ENCODE measurements around the gene ADGRG1. TPM values are rescaled to one million over a fixed set of nuclear protein-coding genes. Genes with fewer than 3 reads are reported as not detected.

ADGRG1 gene
- total RNA-seq, 1 donor from 2014 or later: 21.8 TPM

DNA sequence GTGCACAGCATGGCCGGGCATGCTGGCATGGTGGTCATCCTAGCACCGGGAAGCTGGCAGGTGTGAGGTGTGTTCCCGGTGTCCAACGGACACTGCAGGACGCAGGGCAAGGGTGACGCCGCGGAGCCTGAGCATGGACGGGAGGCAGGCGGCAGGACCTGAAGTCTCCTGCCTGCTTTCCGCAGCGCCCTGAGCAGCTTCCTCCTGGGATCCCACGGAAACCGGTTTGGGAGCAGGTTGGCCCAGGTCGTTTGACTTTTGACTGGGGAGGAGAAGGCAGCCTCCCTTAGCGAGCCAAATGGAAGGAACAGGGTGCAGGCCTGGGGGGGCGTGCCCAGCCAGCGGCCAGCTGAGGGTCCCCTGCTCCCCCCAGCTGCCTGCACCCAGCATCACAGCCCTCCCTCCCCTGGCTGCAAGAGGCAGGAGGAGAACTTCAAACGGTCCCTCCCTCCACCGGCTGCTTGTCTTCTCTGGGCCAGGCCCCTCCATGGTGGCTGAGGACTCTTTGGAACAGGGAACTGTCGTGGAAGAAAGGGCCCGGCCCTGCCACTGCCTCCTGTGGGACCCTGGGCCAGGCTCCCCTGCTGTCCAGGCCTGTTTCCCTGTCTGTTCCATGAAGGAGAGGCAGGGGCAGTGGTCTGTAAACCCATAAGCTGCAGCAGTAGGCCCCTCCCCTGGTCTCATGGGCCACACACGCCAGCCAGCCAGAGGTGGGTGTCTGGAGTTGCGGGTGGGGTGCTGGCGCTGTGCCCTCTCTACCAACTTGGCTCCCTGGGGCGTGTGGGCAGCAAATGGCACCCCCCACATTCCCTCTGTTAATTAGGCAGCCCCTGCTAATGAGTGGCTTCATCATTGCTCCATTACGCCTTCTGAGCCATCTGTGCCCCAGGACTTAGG, 7.8 kb upstream of the ADGRG1 start:
- DNase-seq: no peak

DNA sequence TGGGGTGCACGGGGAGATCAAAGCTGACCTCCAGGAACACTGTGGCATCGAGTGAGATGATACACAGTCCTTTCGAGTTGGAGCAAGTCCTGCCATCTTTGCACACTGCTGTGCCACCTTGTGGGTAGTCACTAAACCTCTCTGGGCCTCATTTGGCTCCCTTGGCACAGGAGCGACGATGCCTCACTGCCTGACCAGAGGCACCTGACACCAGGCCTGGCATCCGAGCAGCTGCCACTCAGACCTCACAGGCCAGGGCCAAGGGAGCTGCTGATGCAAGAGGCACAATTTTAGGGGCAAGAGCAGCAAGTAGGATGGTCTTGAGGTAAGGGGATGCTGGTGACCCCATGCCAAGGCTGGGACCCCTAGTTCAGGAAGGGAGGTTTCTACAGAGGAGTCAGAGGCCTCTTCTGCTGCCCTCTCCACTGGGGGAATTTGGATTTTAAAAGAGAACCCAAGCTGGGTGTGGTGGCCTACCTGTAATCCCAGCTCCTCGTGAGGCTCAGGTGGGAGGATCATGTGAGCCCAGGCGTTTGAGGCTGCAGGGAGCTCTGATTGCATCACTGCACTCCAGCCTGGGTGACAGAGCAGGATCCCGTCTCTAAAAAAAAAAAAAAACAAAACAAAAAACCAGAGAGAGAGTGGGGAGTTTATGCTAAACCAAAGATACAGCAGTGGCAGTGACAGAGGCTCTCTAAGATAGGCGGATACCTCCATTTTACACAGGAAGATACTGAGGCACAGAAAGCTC, 6.7 kb upstream of the ADGRG1 start:
- DNase-seq: no peak

DNA sequence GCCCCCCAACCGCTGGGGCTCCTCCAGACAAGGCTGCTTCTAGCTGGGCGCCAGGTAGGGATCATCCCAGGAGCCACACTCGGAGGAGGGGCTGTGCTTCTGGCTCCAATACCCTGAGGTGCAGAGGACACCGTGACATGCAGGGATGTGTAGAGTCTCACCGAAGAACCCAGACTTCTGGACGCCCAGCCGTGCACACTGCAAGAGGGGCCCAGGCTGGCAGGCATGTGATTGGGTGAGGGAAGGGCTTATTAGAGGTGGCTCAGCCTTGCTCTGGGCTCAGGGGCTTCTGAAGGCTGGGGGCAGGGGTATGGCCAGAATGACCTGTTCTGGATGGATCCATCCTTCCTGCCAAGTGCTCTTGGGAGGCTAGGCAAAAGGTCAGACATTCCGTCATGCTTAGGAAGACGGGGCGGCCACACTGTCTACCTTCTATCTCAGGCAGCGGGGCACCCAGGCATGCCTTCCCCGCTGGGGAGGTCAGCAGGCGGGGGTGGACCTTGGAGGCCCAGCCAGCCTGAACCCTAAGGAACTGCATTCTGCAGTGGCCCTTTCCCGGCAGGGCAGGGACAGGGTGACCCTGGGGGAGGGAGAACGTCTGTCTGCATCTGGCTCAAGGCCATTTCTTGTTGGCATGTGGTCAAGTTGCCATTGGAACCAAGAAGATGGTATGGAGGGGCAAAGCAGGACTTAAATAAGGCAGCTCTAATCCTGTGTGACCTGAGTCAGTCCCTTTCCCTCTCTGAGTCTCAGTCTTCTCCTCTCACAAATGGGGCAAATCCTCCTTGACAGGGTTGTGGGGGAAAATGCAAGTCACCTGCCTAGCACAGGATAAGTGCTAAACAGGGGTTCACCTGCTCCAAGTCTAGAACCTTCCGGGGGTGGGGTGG, 5.8 kb upstream of the ADGRG1 start:
- no peak for DNase-seq

DNA sequence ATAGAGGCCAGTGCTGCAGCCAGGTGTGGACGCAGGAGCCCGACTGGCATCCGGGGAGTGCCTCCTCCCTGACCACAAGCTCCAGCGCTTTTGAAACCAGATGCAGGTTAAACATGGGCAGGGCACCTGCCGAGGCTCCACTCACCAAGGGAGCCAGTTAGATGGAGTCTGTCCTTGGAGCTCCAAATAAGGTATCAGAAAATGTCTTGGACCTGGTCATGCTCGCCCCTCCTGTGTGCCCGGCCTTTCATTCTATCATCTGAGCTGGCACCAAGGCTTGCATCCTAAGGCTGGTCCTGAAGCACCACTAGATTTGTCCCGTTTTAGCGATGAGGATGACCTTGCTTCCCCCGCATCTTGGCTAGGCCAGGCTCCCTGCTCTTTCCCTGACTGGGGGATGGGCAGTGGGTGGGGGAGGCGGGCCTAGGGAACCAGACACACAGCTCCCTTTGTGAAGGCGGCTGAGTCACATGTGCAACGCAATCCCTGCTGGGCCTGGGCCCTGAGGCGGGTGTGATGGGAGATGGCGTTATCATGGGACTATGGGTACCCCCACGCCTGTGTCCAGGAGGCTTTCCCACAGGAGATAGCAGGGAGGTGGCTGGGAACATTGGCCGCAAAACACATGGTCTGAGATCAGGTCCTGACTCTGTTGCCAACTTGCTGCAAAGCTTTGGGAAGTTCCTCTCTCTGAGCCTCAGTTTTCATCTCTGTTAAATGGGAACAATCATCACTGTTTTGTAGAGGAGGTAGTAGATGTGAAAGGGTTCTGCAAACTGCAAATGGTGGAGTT, 5.0 kb upstream of the ADGRG1 start:
- DNase-seq: no peak

DNA sequence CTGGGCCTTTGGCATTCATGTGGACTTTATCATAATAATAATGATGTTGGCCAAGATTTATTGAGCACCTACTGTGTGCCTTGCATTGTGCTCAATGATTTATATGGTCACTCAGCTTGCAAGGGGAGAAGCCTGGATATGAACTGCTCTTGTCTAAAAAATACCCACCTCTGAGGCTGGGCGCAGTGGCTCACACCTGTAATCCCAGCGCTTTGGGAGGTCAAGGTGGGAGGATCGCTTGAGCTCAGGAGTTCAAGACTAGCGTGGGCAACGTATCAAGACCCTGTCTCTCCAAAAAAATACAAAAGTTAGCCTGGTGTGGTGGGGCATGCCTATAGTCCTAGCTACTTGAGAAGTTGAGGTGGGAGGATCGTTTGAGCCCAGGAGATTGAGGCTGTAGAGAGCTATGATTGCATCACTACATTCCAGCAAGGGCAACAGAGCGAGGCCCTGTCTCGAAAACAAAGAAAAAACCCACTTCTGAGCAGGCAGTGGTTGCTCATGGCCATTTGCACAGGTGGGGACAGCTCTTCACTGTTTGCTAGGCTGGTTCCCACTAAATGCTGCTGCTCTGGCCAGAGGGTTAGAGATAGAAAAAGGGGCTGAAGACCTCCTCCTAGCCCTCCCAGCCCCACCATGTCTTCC, 4.3 kb upstream of the ADGRG1 start:
- DNase-seq: no peak

DNA sequence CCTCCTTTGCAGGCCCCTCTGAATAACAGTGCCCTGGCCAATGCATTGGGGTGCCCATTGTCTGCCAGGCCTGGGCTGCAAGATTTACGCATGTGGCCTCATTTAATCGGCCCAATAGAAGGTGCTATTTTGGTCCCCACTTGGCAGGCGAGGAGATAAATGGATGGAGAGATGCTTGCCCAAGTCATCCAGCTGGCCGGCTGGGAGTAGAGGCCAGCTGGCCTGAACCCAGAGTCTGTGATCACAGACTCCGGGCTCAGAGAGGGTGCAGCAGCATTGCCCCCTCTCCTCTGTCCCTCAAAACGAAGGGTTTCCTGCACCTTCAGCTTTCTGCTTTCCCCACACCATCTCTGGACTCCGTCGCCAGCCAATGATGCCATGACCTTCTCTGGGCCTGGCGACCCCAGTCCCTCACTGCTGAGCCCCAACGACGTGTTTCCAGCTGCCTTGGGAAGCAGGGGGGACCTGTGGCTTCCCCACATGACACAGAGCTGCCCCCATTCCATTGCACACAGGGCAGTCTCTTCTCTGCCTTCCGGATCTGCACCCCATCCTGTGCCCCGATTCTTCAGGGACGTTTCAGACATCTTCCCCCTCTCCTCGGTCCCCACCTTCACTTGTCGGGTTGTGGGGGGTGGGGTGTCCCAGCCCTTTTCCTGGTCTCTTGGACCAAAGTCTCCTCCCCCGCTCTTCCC, 3.5 kb upstream of the ADGRG1 start:
- DNase-seq: no peak

DNA sequence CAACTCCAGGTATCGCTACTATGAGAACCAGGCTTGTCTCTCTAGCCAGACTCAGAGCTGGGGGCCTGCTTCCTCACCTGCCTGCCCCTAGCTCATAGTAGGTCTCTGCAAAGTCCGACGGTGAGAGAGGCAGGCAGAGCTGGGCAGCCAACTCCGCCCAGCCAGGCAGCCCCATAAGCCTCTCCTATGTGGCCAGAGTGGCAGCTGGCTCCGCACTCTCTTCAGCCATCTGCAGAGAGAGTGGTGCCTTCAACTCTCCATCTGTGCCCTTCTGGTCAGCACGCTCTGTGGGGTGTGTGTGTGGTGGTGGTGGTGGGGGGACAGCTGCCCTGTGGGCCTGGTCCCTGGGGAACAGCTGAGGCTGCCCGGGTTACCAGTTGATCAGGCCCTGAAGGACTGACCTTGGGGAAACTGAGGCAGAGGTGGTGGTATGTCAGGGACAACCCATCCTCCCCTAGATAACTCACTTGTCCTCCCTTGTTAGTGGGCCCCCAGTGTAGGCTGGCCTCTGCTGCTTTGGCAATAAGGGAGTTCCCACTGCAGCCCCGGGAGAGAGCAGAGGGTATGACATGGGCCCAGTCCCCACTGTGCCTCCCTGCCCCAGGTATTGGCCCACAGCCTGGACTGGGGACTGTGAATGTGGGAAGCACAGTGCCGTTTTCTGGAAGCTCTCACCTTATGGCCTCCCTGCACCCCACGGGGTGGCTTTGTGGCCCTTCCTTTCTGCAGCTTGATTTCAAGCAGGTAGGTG, 1.8 kb upstream of the ADGRG1 start:
- DNase-seq: no peak

DNA sequence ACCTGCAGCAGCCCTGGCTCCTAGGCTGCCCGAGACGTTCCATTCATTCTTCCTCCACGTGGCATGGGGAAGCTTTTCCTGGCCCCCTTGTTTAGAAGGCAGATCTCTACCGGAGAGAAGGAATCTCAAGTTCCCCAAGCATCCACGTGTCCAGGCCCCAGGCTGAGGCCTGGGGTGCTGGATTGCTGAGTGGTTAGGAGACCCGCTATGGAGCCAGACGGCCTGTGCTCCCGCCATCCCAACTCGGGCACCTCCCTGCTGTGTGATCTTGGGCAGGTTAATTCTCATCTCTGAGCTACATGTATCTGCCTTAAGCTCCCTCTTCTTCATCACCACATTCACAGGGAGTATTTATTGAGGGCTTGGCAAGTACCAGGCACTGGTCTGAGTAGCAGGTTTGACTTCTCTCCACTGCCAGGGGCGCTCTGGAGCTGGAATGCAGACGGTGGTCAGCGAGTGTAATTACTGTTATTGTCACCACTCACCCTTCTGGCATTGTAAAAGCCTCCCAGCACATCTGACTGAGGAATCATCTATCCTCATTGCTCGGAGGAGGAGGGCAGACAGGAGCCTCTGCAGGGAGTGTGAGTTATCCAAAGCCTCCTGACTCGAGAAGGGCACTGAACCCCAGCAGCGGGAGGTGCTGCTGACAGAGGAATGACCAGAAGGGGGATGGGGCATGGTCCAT, 1.1 kb upstream of the ADGRG1 start:
- DNase-seq: peak; percentile 83

DNA sequence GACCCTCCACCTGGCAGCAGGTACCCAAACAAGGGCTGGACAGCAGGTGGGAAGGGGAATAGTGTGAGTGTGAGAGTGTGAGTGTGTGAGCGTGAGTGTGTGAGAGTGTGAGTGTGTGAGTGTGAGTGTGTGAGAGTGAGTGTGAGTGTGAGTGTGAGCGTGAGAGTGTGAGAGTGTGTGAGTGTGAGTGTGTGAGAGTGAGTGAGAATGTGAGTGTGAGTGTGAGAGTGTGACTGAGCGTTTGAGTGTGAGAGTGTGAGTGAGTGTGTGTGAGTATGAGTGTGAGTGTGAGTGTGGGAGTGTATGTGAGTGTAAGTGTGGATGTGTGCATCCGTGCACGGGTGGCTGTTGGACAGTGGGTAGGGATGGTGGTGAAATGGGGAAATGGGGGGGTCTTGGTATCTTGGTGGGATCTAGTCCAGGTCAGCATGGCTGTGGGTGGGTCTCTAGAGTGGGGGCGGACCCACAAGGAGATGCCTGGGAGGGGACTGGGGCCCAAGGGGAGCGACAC, 408 bp downstream of the ADGRG1 start:
- peak; percentile 42 for DNase-seq

DNA sequence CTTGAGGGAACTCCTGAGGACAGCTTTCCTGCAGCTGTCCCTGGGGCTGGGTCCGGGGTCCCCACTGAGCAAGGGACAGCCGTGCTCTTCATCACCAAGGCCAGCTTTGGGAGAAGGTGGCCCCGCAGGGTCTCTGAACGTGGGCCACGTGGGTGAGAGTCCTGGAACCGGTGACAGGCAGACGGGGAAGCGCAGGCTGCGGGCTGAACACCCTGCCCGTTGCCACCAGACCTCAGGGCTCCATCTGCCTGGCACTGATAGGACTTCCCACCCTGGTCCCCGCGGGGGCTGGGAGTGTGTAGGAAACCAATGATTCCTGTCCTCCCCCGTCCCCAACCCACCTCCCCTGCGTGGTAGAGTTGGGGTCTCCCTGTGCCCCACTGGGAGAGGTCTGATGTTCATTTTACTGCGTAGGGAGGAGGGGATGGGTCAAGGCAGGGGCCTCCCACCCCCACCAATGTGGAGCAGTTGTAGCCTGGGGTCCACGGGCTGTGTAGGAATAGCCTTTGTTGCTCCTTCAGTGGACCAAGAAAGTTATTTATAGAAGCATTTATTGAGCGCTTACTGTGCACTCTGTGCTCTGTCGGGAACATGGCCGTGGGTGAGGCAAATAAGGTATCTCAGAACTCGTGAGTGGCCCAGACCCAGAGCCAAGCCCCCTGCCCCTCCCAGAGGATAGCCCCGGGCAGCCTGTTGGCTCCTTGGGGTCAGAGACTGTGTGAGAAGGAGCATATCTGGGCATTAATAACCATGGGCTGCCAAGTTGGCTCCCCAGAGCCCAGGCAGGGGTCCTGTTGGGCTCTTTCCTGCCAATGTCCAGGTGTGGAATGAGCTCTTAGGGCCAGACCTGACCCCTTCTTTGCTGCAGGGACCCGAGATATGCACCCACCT, 1.3 kb downstream of the ADGRG1 start:
- DNase-seq: no peak

DNA sequence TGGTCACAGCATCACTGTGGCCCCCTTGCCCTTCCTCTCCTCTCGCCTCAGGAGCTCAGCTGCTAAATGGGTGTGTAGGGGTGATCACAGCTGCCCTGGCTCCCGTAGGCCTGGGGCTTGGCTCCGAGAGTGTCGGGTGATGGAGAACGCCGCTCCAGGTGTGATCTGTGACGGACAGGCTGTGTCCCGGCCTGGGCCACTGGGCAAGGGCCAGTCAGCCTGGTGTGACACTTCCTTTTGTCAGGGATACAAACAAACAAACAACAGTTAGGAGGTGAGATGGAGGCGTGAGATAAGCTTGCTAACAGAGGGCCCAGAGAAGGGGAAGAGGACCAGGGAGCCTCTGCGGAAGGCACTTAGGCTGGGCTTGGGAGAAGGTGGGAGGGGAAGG, 2.0 kb downstream of the ADGRG1 start:
- no peak for DNase-seq

DNA sequence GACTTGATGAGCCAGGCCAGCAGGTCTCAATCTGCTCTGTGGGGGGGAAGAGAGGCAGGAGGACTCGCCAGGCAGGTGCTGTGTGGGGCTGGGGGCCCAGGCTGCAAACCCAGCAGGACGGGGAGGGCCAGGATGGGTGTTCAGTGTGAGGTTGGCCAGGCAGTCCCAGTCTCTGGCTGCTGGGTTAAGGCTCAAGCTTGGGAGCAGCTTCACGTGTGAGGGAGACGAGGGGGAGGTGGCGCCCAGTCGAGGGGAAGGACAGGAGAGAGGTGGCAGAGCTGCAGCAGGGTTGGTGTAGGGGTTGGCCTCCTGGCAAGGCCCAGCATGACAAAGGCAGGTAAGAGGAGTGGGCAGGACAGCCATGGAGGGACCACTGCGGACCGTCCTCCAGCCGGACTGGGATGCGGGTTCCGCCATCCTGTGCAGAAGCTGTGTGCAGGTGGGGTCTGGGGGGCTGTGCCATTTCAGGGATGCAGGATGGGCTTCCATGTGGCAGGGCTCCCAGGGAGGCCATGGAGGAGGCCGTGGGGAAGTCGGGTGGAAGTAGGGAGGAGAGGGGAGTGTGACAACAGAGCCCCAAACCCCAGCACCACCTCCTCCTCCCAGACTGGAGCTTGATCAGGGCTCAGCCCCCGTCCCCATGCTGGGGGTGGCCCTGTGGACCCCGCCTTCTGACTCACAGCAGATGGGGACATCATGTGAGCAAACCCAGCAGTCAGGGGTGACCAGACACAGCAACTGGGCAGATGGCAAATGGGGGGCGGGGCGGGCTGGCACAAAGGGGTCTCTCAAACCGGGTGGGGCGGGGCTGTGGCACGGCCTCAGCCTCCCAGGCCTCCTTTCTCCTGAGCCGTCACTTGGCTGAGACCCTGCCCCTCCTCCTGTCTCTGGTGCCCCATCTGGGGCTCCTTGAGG, 2.8 kb downstream of the ADGRG1 start:
- DNase-seq: no peak

DNA sequence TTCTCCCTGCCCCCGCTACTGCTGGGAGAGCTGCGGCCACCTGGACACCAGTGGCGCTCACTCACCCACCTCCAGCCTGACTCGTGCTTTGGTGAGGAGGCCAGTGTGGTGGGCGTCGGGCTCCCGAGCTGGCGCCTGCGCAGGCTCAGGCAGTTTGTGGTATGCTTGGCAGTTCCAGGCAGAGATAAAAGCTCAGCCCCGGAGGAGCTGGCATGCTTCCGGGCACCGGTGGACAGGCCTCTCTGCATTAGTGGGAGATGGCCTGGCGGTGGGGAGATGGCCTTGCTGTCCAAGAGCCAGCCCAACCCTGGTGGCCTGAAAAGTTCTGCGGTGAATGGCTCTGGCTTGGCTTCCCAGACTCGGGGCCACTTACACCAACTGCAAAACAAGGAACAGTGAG, 4.1 kb downstream of the ADGRG1 start:
- no peak for DNase-seq

DNA sequence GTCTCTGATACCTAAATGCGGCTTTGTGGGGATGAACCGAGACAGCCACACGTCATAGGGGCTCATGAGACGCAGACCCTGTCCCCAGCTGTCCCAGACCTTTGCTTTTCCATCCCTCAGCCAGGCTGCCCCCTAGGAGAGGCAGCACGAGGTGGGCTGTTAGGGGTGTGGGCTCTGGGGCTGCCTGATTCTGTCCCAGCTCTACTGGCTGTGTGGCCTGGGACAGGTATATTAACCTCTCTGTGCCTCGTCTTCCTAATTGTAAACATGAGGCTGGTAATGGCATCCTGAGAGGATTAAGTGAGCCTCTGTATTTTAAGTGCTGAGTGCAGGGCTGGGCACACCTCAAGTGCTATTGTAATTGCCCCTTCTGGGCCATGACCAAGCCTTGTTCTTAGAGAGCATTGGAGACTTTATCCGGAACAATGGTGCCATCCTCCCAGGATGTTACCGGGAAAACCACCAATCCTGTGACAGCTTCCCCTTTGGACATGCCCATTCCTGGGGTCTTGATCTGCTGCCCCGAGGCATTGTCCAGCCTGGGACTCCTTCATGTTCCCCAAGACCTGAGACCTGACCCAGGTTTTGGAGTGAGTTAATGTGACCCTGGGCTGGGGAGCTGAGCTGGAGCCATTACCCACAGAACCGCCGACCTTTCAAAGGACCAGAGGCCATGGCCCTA, 5.1 kb downstream of the ADGRG1 start:
- DNase-seq: no peak

DNA sequence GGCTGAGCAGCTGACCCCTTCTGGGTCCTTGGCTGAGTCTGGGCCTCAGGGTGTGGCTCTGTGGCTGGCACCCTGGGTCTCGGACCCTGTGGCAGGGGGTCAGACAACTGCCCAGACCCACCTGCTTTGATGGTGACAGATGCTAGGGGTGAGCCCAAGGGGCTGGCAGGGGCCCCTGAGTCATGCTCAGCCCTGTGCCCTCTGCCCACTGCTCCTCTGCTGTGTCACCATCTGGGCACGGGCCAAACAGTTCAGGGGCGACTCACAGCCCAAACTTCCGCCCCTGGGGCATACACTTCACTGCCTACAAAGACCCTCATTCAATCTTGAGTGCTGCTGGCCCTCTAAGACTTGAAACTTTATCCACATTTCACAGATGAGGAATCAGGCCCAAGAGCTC, 5.7 kb downstream of the ADGRG1 start:
- peak; percentile 33 for DNase-seq

DNA sequence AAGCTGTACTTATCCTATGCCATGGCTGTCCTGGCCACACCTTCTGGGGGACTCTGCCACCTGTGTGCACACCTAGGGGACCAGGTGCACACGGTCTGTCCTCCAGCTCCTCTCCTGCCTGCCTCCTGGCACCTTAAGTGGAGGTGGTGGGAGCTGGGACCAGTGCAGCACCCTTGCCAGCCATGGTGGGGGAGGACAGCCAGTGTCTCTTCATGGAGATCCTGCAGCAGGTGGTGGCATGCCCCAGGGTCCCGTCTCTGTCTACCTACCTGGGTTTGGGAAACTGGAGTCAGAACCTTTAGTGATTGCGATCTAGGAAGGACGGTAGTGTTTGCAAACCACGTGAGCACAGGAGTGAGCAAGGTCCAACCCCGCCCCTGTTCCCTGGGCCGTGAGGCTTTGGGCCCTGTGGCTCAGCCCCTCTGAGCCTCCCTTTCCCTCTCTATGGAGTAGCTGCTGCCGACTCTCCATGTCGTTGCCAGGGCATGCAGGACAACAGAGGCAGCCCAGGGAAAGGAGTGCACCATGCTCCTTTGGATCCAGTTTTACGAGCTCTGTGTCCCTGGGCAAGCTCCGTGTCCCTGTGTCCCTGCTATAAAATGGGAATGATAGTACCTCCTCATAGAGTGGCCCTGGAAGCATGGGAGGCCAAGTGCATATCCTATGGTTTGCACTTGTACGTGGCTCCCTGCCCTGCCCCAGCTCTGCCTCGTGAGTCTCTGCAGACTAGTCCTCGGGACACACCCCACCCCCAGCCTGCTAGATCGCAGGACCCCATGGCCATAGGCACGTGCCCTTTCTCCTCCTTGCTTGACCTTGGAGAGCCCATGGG, 7.1 kb downstream of the ADGRG1 start:
- no peak for DNase-seq
